Activated CD4-positive, alpha-beta T cell treated with anti-CD3 and anti-CD28 coated beads, Interleukin-2, Interleukin-6, amounts not matched to agents 100 ng/mL and 50 ng/mL, durations not matched to agents 16 hours and 8 hours (primary cell): ENCODE results near the gene AIM2.
"Not testable (repeated sequence)": the region's sequence is repeated elsewhere in the genome, so short reads cannot be mapped to it uniquely, and the experiment has no call there.

Experiments used
- DNase-seq: peaks from one replicate; pipeline ENCODE4 v3.0.0-alpha.2; 2020

The AIM2 gene

GRCh38 chr1:159077120-159077961, 775 bp upstream of the AIM2 start:
- peak; percentile 99 for DNase-seq

DNA sequence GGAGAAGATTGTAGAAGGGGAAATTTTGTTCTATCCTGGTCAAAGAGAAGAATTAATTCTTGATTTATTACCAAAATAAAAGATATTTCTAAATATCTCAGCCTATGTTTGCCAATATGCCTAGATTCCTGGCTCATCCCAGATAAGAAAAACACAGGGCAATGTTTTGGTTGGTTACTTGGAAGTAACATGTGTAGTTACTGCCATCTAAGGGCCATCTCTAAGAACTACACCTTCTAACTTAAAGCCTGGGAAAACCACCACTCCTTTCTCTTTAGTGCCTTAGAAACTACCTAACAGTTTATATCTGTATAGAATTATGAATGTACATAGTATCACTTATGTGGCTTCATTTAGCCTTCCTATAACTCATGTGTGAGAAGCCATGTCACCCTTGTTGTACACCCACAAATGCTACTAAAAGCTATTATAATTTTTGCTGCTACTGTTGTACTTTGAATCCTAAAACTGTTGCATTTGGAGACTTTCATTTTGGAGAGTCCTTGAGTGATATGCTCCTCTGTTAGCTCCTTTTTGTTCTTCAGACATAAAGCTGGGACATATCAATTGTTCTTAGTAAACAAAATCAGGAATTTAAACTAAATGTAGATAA, 4.5 kb downstream of the AIM2 start:
- DNase-seq, result peak; percentile 66

DNA sequence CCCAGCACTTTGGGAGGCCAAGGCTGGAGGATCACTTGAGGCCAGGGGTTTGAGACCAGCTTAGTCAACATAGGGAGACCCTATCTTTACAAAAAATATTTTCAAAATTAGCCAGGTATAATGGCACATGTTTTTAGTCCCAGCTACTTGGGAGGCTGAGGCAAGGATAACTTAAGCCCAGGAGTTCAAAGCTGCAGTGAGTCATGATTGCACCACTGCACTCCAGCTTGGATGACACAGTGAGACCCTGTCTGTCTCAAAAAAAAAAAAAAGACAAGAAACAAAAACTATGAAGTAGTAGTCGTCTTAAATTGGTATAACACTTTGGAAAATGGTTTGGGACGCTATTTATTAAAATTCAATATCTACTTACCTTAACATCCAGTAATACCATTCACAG, 7.7 kb downstream of the AIM2 start:
- no peak for DNase-seq

- peak; percentile 51 for DNase-seq
These were observed 8.6 kb downstream of the AIM2 start for GRCh38 chr1:159067699-159068621.

GRCh38 chr1:159066108-159066507, 10.5 kb downstream of the AIM2 start:
- DNase-seq, result no peak

GRCh38 chr1:159065106-159065505, 11.5 kb downstream of the AIM2 start:
- no peak for DNase-seq

- DNase-seq, result no peak
These were observed 17.8 kb downstream of the AIM2 start for GRCh38 chr1:159058751-159059150.

DNA sequence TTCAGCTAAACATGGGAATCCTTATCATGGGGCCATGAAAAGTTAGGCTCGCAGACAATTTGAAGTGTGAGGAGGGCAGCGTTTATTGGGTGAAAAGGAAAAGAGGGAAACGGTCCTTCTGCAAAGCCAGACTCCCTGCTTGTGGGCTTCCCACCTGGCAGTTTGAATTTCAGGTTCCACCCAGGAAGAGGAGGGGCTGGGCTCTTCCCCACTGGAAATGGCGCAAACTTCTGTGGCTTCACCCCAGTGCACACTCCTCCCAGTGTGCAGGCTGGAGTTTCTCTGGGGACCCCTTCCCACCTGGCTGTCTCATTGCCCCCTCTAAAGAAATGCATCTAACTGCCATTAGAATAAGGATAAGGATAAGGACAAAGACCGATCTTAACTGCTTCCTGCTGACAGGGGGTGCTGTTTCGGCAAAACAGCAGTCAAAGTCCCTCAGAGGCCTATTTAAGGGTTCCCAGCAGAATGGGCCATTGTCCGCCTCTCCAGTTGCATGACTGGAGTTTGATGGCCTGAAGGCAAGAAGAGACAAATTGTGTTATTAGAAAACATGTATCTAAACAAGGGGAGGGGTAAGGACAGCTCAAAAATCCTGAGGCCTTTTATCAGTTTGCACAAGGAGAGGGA, 20.4 kb downstream of the AIM2 start:
- DNase-seq, result no peak

DNA sequence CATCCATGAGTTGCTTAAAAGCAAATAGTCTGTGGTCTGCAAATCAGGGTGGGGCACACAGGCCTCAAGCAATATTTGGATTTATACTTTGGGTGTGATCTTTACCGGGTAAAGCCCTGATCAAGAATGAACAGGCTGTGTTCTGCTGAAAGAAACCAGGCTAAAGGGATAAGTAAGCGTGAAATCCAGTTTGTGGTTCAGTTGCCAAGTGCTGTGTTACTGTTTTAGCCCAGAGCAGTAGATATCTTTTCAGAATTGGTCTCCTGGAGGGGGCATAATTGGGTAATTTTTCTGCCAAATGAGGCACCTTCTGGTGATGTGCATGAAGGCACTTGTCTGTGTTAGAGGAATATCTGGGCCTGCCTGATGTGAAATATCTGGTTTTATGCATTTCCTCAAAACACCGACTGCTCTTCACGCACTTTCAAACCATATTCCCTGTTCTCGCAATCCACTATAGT, 21.4 kb downstream of the AIM2 start:
- no peak for DNase-seq

DNA sequence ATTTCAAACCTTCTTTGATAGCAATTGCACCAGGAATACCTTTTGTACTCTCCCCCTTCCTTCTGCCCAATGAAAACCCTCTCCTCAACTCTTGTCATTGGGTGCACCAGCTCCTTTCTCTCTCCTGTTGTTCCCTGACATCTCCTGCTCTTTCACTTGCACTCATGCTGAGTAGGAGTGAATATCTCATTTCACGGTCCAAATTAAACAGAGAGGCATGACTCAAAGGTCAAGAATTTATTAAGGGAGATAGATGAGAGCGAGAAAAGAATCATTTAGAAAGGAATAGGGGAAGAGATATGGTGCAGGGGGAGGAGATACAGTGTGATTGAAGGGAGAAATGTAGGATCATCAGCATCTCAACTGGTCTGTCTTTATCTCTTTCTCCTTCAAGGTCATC, 22.1 kb downstream of the AIM2 start:
- DNase-seq, result no peak

- no peak for DNase-seq
These were observed 25.1 kb downstream of the AIM2 start for GRCh38 chr1:159051436-159051835.

DNA sequence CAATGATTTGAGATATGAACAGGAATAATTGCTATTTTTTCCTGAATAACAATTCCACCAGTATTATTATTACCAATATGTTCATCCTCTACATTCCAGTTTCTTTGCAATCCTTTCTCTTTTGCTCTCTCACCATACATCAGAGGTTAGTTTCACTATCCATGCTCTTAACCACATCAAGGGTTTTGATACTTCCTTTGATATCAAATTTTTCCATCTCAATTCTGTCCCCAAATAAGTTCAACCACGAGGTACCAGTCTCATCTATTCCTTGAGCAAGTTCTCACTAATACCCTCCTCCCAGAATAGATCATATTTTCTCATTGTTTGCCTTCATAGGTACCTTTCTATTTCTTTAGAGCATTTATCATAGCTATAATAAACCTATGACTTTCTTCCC, 30.1 kb downstream of the AIM2 start:
- peak; percentile 25 for DNase-seq

DNA sequence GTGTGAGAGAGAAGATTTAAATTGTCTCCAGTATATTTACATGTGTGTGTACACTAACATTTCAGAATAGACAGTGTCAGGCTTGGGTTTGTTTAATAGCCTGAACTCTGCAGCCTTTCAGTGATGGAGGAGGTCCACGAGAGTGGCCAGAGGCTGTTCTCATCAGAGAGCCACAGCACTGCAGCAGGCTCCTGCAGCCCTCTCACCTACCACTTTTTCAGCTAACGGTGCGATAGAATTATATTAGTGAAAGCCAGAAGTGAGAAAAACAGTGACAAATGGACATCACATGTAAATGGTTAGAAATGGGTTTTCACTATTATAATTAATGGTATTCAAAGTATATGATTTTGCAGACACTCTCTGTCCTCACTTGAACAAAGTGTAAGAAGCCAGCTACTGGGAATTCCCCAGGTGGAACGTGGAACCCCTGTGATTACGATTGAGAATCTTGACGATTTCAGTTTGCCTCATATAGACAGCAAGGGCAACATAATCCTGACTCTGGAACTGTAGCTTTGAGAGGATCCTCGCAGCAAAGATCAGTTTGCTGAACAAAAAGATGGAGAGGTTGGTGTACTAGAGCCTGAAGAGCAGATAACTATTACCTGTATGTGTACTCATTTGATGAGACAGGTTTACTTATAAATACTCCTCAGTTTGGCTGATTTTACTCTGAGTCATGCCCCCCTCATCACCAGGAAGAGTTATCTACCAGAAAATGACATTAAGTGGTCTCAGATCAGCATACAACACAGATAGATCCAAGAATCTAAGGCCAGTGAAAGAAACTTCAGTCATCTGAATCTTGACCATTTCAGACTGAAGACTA, 35.5 kb downstream of the AIM2 start:
- DNase-seq, result peak; percentile 28

DNA sequence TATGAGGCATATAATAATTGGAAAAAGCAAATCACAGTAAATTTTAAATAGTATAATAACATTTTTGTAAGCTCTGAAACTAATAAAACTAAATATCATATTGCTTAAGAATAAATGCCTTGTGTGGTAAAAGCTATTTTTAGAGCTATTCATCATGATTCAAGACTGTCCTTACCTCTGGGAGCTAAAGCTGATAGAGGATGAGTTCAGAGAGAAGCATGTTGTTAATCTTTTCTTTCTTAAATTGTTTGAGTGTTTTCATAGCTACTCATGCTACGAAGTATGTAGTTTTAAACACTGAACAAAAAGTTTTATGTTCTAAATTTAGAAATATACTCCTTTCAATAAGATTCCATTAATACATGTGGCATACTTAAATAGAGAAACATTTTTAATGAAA, 36.4 kb downstream of the AIM2 start:
- no peak for DNase-seq

GRCh38 chr1:159030877-159031447, 45.6 kb downstream of the AIM2 start:
- DNase-seq, result no peak

GRCh38 chr1:159030311-159030710, 46.3 kb downstream of the AIM2 start:
- DNase-seq, result no peak

DNA sequence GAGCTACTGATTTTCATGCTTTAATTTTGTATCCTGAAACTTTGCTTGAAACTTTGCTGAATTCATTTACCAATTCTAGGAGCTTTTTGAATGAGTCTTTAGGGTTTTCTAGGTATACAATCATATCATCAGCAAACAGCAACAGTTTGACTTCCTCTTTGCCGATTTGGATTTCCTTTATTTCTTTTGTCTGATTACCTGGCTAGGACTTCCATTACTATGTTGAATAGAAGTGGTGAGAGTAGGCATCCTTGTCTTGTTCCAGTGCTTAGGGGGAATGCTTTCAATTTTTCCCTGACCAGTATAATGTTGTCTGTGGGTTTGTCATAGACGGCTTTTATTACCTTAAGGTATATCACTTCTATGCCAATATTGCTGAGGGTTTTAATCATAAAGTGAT, 49.7 kb downstream of the AIM2 start:
- not testable (repeated sequence) for DNase-seq

DNA sequence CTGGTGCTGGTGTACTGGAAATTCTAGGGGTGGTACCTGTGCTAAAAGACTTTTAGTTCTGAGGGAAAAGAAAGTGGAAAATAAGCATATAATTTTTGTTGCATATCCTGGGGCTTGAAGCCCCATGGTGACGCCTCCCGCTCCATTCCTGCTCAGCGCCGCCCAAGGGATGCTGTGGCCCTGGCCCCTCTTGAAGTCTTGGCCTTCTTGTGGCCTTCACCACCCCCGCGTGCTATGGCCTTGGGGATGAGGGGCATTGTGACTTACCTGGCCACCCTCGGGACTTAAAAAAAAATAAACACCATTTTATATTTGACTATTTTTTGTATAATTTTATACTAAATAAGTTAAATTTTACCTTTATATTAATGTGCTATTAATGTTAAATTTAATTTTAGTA, 51.5 kb downstream of the AIM2 start:
- DNase-seq, result no peak

- DNase-seq, result no peak
These were observed 52.8 kb downstream of the AIM2 start for GRCh38 chr1:159023723-159024122.

GRCh38 chr1:159015440-159015909, 61.1 kb downstream of the AIM2 start:
- DNase-seq, result peak; percentile 91

DNA sequence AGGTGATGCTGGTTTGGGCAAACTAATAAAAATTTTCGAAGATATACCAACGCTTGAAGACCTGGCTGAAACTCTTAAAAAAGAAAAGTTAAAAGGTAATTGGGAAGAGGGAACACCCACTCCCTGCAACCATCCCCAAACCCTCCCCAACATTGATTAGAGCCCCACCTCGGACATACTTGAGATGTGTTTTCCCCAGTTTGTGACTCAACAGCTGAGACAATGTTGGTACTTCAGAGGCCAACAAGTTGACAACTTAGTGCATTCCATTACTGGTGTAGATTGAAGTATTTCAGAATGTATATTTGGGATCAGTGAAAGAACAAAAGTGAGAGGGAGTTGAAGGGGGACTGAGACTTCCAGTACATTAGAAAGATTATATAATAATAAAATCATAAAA, 61.7 kb downstream of the AIM2 start:
- peak; percentile 57 for DNase-seq
